ENCODE data around the gene P2RY4.
"Not testable (repeated sequence)": the region's sequence is repeated elsewhere in the genome, so short reads cannot be mapped to it uniquely, and the experiment has no call there.

P2RY4 gene

GRCh38 chrX:70247252-70247651, 12.8 kb downstream of the P2RY4 start:
- ATAC-seq = no peak
- TF ChIP-seq ZFP30 (CRISPR knock-in tag; IDR thresholded peaks at IDR 0.05) = no peak
- no peak for TF ChIP-seq ESRRG (CRISPR knock-in tag; IDR thresholded peaks at IDR 0.05)
- no peak for TF ChIP-seq ZC3H10 (CRISPR knock-in tag; IDR thresholded peaks at IDR 0.05)

DNA sequence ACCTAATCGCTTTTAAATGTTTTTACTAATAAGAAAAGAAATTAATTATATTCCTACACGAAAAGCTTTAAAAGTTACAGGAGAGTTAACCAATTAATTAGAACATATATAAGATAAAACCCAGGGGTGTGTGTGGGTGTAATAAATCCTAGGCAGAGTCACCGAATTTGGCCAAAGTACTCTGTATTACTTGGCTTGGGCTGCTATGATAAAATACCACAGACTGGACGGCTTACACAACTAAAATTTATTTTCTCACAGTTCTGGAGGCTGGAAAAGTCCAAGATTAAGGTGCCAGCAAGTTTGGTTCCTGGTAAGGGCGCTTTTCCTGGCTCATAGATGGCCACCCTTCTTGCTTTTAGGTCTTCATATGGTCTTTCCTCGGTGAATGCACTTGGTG, 15.1 kb downstream of the P2RY4 start:
- no peak for ATAC-seq
- TF ChIP-seq ESRRG (CRISPR knock-in tag; IDR thresholded peaks at IDR 0.05) (no peak), CREB5 (CRISPR knock-in tag; IDR thresholded peaks at IDR 0.05; ENCODE audit: low read depth) (no peak), ISL1 (CRISPR knock-in tag; IDR thresholded peaks at IDR 0.05) (no peak), GLIS3 (CRISPR knock-in tag; IDR thresholded peaks at IDR 0.05) (no peak), TCF4 (CRISPR knock-in tag; IDR thresholded peaks at IDR 0.05; ENCODE audit: borderline replicate concordance) (no peak), ZNF8 (CRISPR knock-in tag; IDR thresholded peaks at IDR 0.05) (no peak), ZC3H10 (CRISPR knock-in tag; IDR thresholded peaks at IDR 0.05) (no peak), POU6F1 (CRISPR knock-in tag; IDR thresholded peaks at IDR 0.05; ENCODE audit: borderline replicate concordance, low read depth) (no peak), ARNTL (CRISPR knock-in tag; IDR thresholded peaks at IDR 0.05; ENCODE audit: borderline replicate concordance, low read depth) (no peak), SNAI2 (CRISPR knock-in tag; IDR thresholded peaks at IDR 0.05) (no peak), OSR1 (CRISPR knock-in tag; IDR thresholded peaks at IDR 0.05) (no peak), TOX (CRISPR knock-in tag; IDR thresholded peaks at IDR 0.05; ENCODE audit: borderline replicate concordance) (no peak), ZFP3 (CRISPR knock-in tag; IDR thresholded peaks at IDR 0.05) (no peak), ZNF70 (CRISPR knock-in tag; IDR thresholded peaks at IDR 0.05) (no peak), CSRNP3 (CRISPR knock-in tag; IDR thresholded peaks at IDR 0.05) (no peak), ZFP30 (CRISPR knock-in tag; IDR thresholded peaks at IDR 0.05) (no peak), TSHZ2 (CRISPR knock-in tag; IDR thresholded peaks at IDR 0.05) (no peak), RARB (CRISPR knock-in tag; IDR thresholded peaks at IDR 0.05) (no peak)
- TF ChIP-seq, protein P1, sequence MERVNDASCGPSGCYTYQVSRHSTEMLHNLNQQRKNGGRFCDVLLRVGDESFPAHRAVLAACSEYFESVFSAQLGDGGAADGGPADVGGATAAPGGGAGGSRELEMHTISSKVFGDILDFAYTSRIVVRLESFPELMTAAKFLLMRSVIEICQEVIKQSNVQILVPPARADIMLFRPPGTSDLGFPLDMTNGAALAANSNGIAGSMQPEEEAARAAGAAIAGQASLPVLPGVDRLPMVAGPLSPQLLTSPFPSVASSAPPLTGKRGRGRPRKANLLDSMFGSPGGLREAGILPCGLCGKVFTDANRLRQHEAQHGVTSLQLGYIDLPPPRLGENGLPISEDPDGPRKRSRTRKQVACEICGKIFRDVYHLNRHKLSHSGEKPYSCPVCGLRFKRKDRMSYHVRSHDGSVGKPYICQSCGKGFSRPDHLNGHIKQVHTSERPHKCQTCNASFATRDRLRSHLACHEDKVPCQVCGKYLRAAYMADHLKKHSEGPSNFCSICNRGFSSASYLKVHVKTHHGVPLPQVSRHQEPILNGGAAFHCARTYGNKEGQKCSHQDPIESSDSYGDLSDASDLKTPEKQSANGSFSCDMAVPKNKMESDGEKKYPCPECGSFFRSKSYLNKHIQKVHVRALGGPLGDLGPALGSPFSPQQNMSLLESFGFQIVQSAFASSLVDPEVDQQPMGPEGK (CRISPR knock-in tag; IDR thresholded peaks at IDR 0.05; ENCODE audit: borderline replicate concordance) = no peak

- ATAC-seq = not testable (repeated sequence)
Observed at GRCh38 chrX:70243601-70244000, 16.4 kb downstream of the P2RY4 start.

DNA sequence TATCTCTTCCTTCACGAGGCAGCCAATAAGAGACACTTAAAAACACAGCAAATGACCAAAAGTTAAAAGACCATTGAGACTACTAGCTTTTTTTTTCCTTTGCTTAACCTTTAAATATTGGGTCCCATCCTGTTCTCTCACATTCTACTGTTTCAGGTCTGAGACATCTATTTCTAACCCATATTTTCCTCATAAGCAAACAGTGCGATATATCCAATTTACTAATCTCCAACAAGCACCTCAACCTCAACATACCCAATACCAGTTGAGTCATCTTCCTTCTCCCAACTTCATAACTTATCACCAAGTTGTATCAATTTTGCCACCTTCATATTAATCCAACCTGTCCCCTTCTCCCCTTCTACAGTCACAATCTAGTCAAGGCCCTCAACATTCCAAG, 18.5 kb downstream of the P2RY4 start:
- no peak for ATAC-seq
- no peak for TF ChIP-seq ZNF565 (CRISPR knock-in tag; conservative IDR thresholded peaks at IDR 0.05; ENCODE audit: low read depth)
- TF ChIP-seq ESRRG (CRISPR knock-in tag; IDR thresholded peaks at IDR 0.05) = no peak
- TF ChIP-seq TSHZ2 (CRISPR knock-in tag; IDR thresholded peaks at IDR 0.05) = no peak
- no peak for TF ChIP-seq ZC3H10 (CRISPR knock-in tag; IDR thresholded peaks at IDR 0.05)
- TF ChIP-seq RARB (CRISPR knock-in tag; IDR thresholded peaks at IDR 0.05) = no peak
- TF ChIP-seq ZNF70 (CRISPR knock-in tag; IDR thresholded peaks at IDR 0.05) = no peak
- TF ChIP-seq CSRNP3 (CRISPR knock-in tag; IDR thresholded peaks at IDR 0.05) = no peak
- TF ChIP-seq CSDC2 (CRISPR knock-in tag; IDR thresholded peaks at IDR 0.05) = no peak
- no peak for TF ChIP-seq BACH2 (CRISPR knock-in tag; IDR thresholded peaks at IDR 0.05; ENCODE audit: borderline replicate concordance)
- TF ChIP-seq SNAI2 (CRISPR knock-in tag; IDR thresholded peaks at IDR 0.05) = no peak

Data from SK-N-SH treated with all-trans-retinoic acid at 6 μM for 48 hours (cell line).